ENCODE measurements around the gene FBXO5.
A peak's percentile ranks its signal among the peaks of the same experiment; 100 is the strongest.
"Not testable (repeated sequence)": the region's sequence is repeated elsewhere in the genome, so short reads cannot be mapped to it uniquely, and the experiment has no call there.

FBXO5 gene

GRCh38 chr6:152999538-152999937, 16.7 kb upstream of the FBXO5 start:
- not testable (repeated sequence) for DNase-seq (ENCODE audit: extremely low spot score, insufficient read length, low read depth); FAIRE-seq

- DNase-seq (ENCODE audit: extremely low spot score, insufficient read length, low read depth) (no peak), FAIRE-seq (no peak)
These were observed 11.0 kb upstream of the FBXO5 start for GRCh38 chr6:152993847-152994246.

DNA sequence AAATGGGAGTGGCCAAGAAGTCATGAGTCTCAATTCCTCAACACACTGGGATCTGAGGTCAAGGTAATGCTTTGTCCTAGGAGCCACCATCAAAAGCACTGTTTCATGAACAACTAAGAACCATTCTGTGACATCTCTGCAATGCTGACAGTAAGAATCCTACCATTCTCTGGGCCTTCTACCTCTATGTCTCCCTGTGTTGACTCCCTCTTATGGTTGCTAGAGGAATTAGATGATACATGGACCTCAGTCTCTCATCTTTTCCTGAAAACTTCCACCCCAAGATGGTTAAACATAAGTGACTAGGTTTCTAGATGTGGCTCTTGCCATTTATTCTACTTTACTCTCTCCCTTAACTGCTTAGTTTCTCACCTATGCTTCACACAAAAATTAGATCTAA, 10.6 kb upstream of the FBXO5 start:
- DNase-seq (ENCODE audit: extremely low spot score, insufficient read length, low read depth) = no peak
- FAIRE-seq = peak; percentile 60

DNA sequence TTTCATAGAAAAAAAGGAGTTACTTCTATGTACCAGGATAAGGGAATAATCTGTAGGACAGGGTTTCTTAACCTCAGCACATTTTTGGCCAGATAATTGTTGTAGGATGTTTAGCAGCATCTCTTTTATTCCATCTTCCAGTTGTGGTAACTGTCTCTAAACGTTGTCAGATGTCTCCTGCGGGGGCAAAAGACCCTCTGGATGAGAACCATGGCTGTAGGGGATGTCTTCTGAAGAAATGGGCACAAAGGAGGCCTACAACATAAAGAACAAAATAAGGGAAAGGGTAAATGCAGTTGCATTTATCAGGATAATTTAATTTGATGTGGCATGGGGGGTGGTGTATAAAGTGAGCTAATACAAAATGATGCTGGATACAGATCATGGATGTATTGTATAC, 4.1 kb upstream of the FBXO5 start:
- FAIRE-seq (no peak), DNase-seq (ENCODE audit: extremely low spot score, insufficient read length, low read depth) (no peak)

DNA sequence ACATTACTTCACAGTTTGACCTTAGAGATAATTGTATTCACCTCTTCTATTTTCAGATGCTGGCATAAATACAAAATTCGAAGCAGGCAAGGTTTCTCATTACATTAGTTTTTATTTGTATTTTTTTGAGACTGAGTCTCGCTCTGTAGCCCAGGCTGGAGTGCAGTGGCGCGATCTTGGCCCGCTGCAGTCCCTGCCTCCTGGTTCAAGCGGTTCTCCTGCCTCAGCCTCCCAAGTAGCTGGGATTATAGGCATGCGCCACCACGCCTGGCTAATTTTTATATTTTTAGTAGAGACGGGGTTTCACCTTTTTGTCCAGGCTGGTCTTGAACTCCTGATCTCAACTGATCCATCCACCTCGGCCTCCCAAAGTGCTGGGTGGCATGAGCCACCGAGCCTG, 2.5 kb upstream of the FBXO5 start:
- DNase-seq (ENCODE audit: extremely low spot score, insufficient read length, low read depth); FAIRE-seq: not testable (repeated sequence)

GRCh38 chr6:152984513-152984872, 1.7 kb upstream of the FBXO5 start:
- DNase-seq (ENCODE audit: extremely low spot score, insufficient read length, low read depth) (no peak), FAIRE-seq (no peak)

DNA sequence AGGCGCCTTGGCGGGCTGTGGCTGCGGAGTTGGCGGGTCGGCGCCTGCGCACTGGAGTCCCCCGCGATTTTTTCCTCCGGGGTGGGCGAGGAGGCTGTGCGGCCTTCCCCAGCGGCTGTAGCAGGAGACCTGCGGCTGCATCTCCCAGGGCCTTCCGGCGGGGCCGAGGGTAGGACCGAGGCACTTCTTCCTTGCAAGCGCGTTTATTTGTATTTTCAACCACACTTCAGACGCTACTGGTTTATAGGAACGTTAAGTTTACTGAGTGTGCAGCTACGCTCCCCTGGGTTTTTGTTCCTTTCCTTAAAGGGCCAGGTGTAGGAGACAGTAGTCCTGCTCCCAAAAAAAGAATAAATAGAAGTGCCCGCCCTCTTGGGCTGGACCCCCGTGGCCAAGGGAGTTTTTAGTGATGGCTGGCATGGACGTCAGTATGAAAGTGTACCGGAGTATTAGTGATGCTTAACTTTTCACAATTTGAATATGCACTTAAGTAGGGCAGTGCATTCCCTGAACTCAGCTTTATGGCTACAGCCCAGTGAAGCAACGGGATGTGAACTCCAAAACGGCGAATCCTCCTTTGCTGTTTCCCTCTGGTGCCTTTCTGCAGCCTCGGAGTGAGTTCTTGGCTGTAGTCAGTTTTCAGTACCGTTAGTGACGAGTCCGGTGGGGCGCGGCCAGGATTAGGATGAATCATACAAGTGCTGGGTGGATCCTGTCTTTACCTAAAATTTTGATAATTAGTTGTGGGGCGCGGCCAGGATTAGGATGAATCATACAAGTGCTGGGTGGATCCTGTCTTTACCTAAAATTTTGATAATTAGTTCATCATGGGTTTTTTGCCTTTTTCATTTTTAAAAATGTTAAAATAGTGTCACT, 1.0 kb upstream of the FBXO5 start:
- DNase-seq (ENCODE audit: extremely low spot score, insufficient read length, low read depth) = peak; percentile 88
- no peak for FAIRE-seq

- FAIRE-seq (no peak), DNase-seq (ENCODE audit: extremely low spot score, insufficient read length, low read depth) (no peak)
These were observed 595 bp downstream of the FBXO5 start for GRCh38 chr6:152981989-152982903.

DNA sequence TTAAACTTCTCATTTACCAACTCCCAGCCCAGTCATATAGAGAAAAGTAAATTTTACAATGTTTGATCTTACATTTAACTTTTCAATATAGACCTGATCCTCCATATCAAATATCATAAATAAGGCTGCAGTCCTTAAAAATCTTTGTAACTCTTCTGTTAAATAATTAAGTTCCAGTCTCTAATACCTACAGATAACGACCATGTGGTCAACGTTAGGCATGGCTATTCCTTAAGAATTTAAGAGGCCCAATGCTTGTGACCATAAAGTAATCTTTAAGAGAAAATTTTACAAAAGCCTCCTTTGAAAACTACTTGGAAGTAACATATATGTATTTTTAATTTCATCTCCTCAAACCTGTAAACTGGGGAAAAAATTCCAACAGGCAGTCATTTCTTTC, 1.6 kb downstream of the FBXO5 start:
- FAIRE-seq (no peak), DNase-seq (ENCODE audit: extremely low spot score, insufficient read length, low read depth) (no peak)

GRCh38 chr6:152980656-152981055, 2.2 kb downstream of the FBXO5 start:
- FAIRE-seq (no peak), DNase-seq (ENCODE audit: extremely low spot score, insufficient read length, low read depth) (no peak)

GRCh38 chr6:152979116-152979515, 3.7 kb downstream of the FBXO5 start:
- FAIRE-seq (no peak), DNase-seq (ENCODE audit: extremely low spot score, insufficient read length, low read depth) (no peak)

DNA sequence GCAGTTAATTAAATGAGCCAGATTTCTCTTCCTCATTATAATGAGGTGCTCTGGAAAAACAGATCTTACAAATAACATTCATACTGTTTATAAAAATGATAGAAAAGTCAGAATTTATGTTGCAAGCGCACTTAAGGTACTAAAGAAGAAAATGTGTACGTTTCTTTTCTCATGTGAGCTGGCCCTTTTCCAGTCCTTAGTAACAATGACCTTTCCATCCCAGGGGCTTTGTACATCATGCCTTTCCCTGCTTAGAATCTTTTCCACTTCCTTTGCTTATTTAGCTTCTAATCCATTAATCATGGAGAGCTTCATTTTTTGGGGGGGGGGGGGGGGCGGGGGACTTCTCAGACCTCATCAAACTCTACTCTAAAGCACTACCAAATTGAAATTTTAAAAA, 4.8 kb downstream of the FBXO5 start:
- FAIRE-seq (no peak), DNase-seq (ENCODE audit: extremely low spot score, insufficient read length, low read depth) (no peak)

GRCh38 chr6:152977556-152977955, 5.3 kb downstream of the FBXO5 start:
- DNase-seq (ENCODE audit: extremely low spot score, insufficient read length, low read depth) (no peak), FAIRE-seq (no peak)

DNA sequence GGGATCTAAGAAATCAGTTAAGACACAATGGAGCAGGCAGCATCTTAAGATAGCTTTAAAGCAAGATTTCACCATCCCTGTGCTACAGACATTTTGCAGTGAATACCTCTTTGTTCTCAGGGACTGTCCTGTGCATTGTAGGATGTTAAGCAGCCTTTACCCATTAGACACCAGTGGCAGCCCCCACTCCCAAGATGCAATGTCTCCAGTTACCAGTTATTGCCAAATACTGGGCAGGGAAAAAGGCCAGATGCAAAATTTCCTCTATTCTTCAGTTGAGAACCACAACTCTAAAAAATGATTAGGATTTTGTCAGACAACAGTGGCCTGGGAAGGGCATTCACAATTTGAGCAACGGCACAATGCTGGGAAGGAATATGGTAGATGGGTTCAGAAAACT, 6.1 kb downstream of the FBXO5 start:
- no peak for DNase-seq (ENCODE audit: extremely low spot score, insufficient read length, low read depth)
- FAIRE-seq = no peak

GRCh38 chr6:152975204-152975915, 7.5 kb downstream of the FBXO5 start:
- peak; percentile 60 for FAIRE-seq
- DNase-seq (ENCODE audit: extremely low spot score, insufficient read length, low read depth) = no peak

DNA sequence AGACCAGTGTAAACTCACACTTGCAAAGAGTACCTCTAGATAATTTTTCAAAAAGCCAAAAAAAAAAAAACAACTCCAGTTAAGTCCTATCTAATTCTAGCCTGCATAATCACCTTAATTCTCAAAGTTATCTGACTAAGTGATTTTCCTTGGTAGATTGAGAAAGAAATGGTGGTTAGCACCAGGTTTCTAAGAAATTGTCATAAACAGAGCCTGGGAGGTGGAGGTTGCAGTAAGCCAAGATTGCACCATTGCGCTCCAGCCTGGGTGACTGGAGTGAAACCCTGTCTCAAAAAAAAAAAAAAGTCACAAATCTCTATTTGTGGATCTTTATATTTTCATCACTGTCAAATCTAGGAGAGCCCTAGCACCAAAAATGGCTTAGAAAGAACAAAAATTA, 8.9 kb downstream of the FBXO5 start:
- DNase-seq (ENCODE audit: extremely low spot score, insufficient read length, low read depth) = no peak
- no peak for FAIRE-seq

DNA sequence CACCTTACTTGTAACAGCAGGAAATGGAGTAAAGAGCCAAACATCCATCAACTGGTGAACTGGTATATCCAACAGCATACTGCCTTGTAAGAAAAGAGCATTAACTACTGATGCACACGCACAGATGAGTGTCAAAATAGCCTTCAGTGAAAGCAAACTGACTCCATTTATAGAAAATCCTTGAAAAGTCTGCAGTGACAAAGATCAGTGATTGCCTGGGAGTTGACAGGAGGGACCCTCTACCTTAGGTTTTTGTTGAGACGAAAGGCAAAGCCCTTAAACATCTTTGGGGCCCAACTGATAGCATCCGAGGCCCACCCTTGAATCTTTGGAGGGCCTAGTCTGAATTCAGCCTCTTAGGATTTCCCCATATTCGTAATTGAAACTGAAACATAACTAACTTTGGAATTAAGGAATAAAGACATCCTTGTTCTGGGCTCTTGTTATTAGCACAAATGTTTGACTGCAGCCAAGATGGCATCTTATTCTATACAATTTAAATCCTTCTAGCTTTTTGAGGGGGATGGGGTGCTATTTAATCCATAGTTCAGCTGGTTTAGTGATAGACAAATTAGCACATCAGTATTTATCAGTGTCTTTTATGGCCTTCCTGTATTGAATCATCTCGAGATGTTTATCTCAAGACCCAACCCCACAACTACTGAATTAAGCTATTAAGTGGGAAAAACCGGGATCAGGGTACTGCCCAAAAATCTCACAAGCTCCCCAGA, 13.0 kb downstream of the FBXO5 start:
- no peak for FAIRE-seq
- DNase-seq (ENCODE audit: extremely low spot score, insufficient read length, low read depth) = no peak

GRCh38 chr6:152966168-152966894, 16.5 kb downstream of the FBXO5 start:
- not testable (repeated sequence) for DNase-seq (ENCODE audit: extremely low spot score, insufficient read length, low read depth); FAIRE-seq

DNA sequence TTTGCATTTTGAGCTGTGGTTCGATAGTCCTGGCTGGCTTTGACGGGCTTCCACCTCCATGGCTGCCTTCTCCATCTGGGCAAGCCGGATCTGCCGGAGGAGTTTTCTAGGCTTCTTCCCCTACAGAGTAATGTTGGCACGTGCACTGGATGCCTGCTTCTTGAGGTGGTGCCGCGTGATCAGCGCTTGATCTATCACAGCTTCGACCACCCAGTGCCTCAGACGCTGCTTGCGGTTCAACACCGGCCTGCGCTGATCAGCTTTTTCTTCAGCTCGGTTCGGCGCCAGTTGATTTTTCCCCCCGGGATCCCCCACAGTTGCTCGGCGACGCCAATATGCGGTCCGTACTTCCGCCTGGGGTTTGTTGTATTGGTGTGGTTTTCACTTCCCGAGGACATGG, 23.5 kb downstream of the FBXO5 start:
- no peak for FAIRE-seq

More for the DNA sequence above, 23.5 kb downstream of the FBXO5 start:
- DNase-seq (ENCODE audit: extremely low spot score, insufficient read length, low read depth) = no peak

Data from GM18507 (cell line).